Uterus (tissue), 4 donors: ENCODE measurements around the gene PSMD10. TPM values are rescaled to one million over a fixed set of nuclear protein-coding genes. Genes with fewer than 3 reads are reported as not detected.

ENCODE experiments used
- DNase-seq, 2 donors: peaks; one replicate each; pipeline ENCODE4 v3.0.0-alpha.2; 2019 to 2020
- H3K27ac ChIP-seq, 2 donors: fragments of 200-600 bp; sonication (generic); 1 replicate in 1 of 2; 2 replicates in 1 of 2; pipeline ENCODE4 v1.5.1; 2016 to 2018
- H3K27me3 ChIP-seq, 2 donors: fragments of 200-600 bp; sonication (generic); one replicate each; pipeline ENCODE4 v1.5.1; 2018 to 2019; ENCODE audit warnings: control low read depth in 1 of 2
- H3K36me3 ChIP-seq, 2 donors: fragments of 200-600 bp; sonication (generic); one replicate each; pipeline ENCODE4 v1.5.1; 2019; ENCODE audit warnings: control low read depth in 1 of 2
- H3K4me1 ChIP-seq, 2 donors: fragments of 200-600 bp; sonication (generic); one replicate each; pipeline ENCODE4 v1.5.1; 2018 to 2019; ENCODE audit warnings: control low read depth in 1 of 2
- H3K4me3 ChIP-seq, 2 donors: fragments of 200-600 bp; sonication (generic); 1 replicate in 1 of 2; 2 replicates in 1 of 2; pipeline ENCODE4 v1.5.1; 2018 to 2019; ENCODE audit warnings: mild to moderate bottlenecking in 1 of 2
- H3K9me3 ChIP-seq, 2 donors: fragments of 200-600 bp; sonication (generic); one replicate each; pipeline ENCODE4 v1.5.1; 2019; ENCODE audit warnings: control low read depth in 1 of 2
- CTCF ChIP-seq, 4 experiments: fragments of 200-600 bp in 2 of 4; fragments of 450-650 bp in 2 of 4; sonication (generic) in 2 of 4; IDR thresholded peaks; one replicate each; pipeline ENCODE4 v1.5.1; 2016 to 2019; ENCODE audit warnings: antibody characterized with exemption in 4 of 4, mild to moderate bottlenecking in 2 of 4, moderate library complexity in 1 of 4
- POLR2A ChIP-seq, 2 donors: fragments of 450-650 bp; IDR thresholded peaks; one replicate each; pipeline ENCODE4 v1.6.1; 2016; ENCODE audit warnings: antibody characterized with exemption in 2 of 2, mild to moderate bottlenecking in 1 of 2, moderate library complexity in 1 of 2
- intact Hi-C: fragments of 100-400 bp; cut with DNase I; formaldehyde crosslinking; loops from one replicate; pipeline ENCODE4 v1.15.1; 2023; ENCODE audit warnings: low total_unique reads
- total RNA-seq, 4 donors: library from RNA; depleted of rRNA in 3 of 4; stranded (reverse); fragments of >200 nt in 3 of 4; gene quantifications; one replicate each; pipeline versions ENCODE4 v1.1.0 to v1.2.4, GENCODE V29; 2014 to 2023
- donor health status: DM: yes; HTN: yes; CAD: no.

Gene PSMD10
- total RNA-seq, 4 donors from 2014 or later: 19.1 to 89.9 (median 43.6) TPM

DNA sequence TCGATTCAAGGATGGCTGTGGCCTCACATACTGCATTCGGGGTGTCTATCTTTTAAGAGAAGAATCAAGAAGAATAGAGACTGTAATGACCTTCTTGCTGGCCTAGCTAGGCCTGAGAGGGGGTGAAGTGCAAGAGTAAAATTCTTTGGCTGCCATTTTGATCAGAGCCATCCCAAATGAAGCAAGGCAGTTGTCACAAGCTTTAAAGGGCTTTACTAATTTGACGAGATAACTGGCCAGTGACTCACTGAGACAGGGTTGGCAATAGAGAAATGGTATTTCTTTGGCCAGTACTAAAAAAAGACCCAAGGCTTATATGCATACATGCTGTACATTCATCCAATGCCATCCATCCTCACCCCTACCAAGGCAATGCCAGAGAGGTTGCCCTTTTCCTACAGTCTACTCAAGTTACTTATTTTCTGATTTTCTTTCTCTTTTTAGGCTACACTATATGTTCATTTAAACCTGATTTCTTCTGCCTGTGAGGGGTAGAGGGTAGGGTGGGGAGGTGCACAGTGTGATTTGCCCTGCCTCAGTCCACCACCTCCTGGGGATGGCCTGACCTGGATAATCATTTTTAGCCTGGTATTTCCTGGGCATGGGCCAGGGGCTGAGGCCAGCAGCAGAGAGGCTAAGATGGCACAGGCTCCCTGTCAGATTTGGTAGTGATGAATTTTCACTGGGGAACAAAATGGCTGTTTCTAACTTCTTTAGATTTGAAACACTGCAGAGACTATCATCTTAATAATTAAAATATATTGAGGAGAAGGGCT lies 32.4 kb upstream of the PSMD10 start:
- intact Hi-C loops: no loop called here
- Histone ChIP-seq H3K4me3 (no peak overlapping the region), H3K36me3 (no peaks in the 10 kb centered on the region), H3K9me3 (no peaks in the 10 kb centered on the region), H3K27ac (no peak overlapping the region), H3K27me3 (no peaks in the 10 kb centered on the region), H3K4me1 (no peaks in the 10 kb centered on the region)
- DNase-seq: no peak
- TF ChIP-seq POLR2A (IDR thresholded peaks at IDR 0.05) (no peak), CTCF (IDR thresholded peaks at IDR 0.05) (no peak)

DNA sequence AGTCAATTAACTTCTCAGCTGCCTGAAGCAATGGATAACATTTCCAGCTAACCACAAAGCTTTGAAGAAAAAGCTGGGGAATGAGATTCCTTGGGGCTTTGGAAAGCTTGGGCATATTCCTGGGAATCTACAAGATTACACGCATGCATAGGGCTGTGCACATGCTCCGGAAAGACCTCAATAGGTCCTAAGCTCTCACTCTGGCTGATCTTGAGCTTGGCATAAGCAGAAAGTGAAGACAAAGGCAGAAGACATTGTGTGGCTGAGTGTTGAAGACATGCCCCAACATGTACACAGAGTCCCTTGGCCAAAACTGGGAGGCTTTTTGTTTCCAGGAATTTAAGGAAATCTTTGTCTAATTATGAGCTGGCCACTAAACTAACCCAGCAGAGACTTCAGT lies 31.4 kb upstream of the PSMD10 start:
- H3K9me3 ChIP-seq: no peaks in the 10 kb centered on the region
- no peak for DNase-seq
- TF ChIP-seq CTCF (IDR thresholded peaks at IDR 0.05) (no peak), POLR2A (IDR thresholded peaks at IDR 0.05) (no peak)
- no peak overlapping the region for H3K4me3 ChIP-seq
- no peak overlapping the region for H3K27ac ChIP-seq
- H3K27me3 ChIP-seq: no peaks in the 10 kb centered on the region
- intact Hi-C loops: no loop called here
- H3K4me1 ChIP-seq: no peaks in the 10 kb centered on the region
- H3K36me3 ChIP-seq: no peaks in the 10 kb centered on the region

DNA sequence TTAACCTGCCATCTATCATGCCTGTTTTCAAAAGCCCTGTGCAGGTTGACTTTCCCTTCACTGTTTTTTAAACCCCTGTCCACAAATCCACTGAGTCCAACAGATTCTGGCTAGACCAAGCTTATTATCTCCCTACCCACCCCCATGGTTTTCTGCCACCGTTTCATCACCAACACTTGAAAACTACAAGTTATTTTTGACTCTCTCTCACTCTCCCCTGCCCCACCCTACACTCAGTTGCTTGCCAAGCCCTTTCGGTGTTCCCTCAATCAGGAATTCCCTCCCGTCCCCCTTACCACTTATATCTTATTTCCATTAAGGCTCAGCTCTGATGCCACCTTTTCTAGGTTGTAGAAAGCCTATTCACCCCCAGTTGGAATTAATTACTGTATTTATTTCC lies 29.9 kb upstream of the PSMD10 start:
- TF ChIP-seq CTCF (IDR thresholded peaks at IDR 0.05): no peak
- TF ChIP-seq POLR2A (IDR thresholded peaks at IDR 0.05): no peak
- intact Hi-C loops: no loop called here
- no peaks in the 10 kb centered on the region for H3K36me3 ChIP-seq
- H3K9me3 ChIP-seq: no peaks in the 10 kb centered on the region
- H3K27me3 ChIP-seq: no peaks in the 10 kb centered on the region
- no peak for DNase-seq
- H3K4me3 ChIP-seq: no peak overlapping the region
- no peaks in the 10 kb centered on the region for H3K4me1 ChIP-seq
- no peak overlapping the region for H3K27ac ChIP-seq

DNA sequence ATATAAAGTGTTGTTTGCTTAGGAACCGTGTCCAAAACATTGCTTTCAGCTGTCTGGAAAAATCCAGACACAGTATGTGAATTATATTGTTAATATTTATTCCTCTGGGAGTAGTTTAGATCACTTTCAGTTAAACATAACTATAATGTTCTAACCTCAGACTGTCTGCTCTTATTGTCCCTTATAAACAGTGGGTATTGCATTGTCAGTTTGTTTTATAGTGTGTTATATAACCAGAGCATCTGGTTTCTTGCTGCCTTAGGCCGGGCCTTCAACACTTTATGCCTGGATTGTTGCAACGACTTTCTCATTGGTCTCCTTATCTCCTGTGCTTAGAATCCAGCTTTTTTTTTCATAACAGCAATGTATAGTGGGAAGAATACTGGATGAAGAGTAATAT lies 26.6 kb upstream of the PSMD10 start:
- Histone ChIP-seq H3K4me3 (no peak overlapping the region), H3K9me3 (no peaks in the 10 kb centered on the region), H3K27me3 (no peaks in the 10 kb centered on the region), H3K4me1 (no peaks in the 10 kb centered on the region), H3K36me3 (no peaks in the 10 kb centered on the region), H3K27ac (no peak overlapping the region)
- intact Hi-C loops: no loop called here
- DNase-seq: no peak
- TF ChIP-seq POLR2A (IDR thresholded peaks at IDR 0.05): no peak
- TF ChIP-seq CTCF (IDR thresholded peaks at IDR 0.05): no peak

DNA sequence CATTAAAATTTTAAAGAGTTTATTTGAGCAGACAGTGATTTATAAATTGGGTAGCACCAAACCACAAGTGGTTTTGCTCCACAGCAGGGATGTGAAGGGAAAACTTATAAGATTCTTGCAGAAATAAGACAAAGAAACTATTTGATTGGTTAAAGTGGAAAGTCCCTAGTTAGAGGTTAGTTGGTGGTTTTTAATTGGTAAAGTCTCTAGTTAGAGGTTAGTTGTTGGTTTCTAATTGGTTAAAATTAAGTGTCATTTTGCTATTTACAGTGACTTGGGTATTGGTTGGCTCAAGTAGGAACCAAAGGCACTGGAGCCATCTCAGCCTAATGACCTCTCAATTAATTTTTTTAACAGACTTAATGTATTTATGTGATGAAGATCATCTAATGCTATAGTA lies 23.2 kb upstream of the PSMD10 start:
- Histone ChIP-seq H3K4me1 (no peaks in the 10 kb centered on the region), H3K4me3 (no peak overlapping the region), H3K36me3 (no peaks in the 10 kb centered on the region), H3K27ac (no peak overlapping the region), H3K9me3 (no peaks in the 10 kb centered on the region), H3K27me3 (no peaks in the 10 kb centered on the region)
- DNase-seq: no peak
- intact Hi-C loops: no loop called here
- TF ChIP-seq CTCF (IDR thresholded peaks at IDR 0.05): no peak
- TF ChIP-seq POLR2A (IDR thresholded peaks at IDR 0.05): no peak
